Astrocyte of the hippocampus (primary cell): ENCODE measurements around the gene PTPRF.
"Not testable (repeated sequence)": the region's sequence is repeated elsewhere in the genome, so short reads cannot be mapped to it uniquely, and the experiment has no call there.

Experiments used
- DNase-seq: peaks from one replicate; pipeline ENCODE4 v3.0.0; 2011; ENCODE audit warnings: low read depth, low spot score

Gene PTPRF

DNA sequence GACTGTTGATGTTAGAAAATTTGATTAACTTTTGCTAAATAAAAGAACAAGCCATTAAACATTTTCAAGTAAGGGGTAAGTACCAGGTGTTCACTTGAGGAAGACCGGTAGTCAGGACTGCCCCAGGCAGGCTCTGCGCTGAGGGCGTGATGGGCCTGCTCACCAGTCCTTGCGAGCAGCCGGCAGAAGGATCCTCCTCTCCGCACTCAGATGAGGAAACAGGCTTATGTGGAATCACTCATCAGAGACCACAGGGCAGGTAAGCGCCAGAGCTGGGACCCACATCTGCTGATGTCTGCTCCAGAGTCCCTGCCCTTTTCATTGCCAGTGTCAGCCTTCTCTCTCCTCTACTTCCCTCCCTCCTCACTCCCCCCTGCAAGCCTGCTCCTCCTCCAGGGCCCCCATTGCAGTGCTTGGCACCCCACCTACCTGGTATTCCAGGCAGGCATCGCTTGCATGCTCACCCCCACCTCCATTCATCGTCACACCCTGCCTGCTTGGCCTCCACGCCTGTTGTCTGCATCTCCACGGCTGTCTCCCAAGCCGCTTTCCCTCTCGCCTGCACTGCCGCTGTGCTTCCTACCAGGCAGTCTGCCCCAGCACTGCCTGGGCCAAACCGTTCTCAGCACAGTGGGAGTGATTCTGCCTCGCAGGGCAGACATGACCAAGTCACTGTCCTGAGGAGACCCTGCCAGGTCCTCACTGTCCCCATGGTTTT lies 94.5 kb downstream of the PTPRF start:
- DNase-seq: no peak

DNA sequence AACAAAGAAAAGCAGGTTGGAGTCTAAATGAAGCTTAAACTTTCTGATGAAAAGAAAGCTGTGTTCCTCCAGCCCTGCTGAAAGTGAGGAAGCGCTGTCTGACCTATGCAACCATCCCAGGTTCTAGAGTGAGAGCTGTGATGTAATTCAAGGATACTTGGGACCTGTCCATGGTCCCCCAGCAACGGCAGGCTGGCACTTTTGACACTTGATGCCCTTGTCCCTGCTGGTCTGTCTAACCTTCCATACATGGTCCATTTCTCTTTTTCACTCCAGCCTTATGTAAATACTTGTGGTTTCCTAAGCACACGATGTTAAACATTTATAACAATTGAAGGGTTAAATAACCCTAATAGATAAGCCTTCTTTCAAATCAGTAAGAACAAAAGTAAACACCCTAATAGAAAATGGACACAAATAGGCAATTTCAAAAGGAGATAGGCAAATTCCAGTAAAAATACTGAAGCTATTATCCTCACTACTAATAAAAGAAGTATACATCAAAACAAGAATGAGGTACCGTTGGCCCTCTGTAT lies 101.5 kb downstream of the PTPRF start:
- no peak for DNase-seq

DNA sequence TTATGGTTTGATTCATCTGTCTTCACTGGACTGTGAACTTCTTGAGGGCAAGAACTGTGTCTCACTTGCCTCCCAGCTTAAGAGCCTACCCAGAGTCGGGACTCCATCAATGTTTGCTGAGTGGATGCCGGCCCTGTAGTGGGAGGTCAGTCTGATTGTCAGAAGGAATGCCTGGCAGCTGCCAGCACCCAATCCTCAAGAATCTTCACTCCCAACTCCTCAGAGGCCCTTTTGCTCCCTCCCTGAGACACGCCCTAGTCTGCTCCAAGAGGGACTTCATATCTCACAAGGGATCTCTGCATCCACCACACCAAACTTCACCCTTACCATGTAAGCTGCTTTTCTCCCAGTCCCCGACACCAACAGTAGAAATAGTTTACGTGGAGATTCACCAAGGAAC lies 104.0 kb downstream of the PTPRF start:
- peak; percentile 29 for DNase-seq

DNA sequence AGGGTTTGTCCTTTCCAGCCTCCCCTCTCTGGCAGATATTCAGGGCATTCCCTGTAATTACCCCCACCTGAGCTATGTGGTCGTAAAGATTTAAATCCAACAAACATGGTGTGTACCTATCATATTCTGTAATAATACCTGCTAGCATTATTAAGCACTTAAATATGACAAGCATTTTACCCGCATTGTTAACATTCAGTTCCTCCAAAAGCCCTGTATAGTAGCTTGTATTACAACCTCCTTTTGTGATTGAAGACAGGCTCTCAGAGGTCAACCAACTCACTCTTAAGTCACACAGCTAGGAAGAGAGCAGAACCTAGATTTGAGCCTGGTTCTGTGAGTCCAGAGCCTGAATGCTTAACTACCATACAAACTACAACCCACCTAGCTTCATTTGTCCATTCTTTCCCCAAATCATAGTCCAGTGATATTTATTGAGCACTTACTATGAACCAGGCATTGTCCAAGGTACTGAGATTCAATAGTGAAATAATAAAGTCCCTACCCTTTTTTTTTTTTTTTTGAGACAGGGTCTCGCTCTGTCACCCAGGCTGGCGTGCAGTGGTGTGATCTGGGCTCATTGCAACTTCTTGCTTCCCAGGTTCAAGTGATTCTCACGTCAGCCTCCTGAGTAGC lies 105.4 kb downstream of the PTPRF start:
- DNase-seq: no peak

DNA sequence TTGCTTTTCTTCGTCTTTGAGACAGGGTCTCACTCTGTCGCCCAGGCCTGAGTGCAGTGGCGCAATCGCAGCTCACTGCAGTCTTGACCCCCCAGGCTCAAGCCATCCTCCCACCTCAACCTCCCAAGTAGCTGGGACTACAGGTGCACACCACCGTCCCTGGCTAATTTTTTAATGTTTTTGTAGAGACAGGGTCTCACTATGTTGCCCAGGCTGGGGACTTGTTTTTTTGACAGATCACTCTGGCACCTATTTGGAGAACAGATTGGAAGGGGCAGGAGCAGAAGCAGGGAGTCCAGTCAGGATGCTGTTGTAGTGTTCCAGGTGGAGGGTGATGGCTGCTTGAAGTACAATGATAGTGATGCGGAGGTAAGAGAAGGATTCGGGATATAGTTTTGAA lies 106.6 kb downstream of the PTPRF start:
- no peak for DNase-seq

DNA sequence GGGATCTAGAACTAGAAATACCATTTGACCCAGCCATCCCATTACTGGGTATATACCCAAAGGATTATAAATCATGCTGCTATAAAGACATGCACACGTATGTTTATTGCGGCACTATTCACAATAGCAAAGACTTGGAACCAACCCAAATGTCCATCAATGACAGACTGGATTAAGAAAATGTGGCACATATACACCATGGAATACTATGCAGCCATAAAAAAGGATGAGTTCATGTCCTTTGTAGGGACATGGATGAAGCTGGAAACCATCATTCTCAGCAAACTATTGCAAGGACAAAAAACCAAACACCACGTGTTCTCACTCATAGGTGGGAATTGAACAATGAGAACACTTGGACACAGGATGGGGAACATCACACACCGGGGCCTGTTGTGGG lies 107.7 kb downstream of the PTPRF start:
- not testable (repeated sequence) for DNase-seq

DNA sequence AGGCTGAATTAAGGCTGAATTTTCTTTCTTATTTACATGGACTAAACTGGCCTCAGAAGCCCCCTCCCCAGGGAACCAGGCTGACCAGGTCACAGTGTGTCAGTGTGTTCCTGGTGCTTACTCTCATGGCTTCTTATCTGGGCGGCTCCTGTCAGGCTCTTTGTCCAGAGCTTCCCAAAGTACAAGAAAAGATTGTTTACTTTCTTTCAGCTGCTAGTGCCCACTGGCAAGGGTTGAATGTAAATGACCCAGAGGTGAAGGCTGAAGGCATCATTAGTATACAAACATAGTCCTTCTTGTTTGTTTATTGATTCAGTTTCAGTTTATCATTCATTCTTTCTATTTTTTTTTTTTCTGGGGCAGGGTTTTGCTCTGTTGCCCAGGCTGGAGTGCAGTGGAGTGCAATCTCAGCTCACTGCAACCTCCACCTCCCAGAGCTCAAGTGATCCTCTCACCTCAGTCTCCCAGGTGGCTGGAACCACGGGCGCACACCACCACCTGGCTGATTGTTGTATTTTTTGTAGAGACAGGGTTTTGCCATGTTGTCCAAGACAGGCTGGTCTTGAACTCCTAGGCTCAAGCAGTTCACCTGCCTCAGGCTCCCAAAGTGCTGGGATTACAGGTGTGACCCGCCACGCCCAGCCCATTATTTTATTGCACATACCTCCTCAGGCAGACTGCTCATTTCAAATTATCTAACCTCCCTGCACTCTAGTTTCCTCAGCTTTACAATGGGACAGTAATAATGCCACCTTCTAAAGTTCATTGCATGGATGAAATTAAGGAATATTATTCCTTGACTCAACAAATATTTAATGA lies 109.5 kb downstream of the PTPRF start:
- no peak for DNase-seq

DNA sequence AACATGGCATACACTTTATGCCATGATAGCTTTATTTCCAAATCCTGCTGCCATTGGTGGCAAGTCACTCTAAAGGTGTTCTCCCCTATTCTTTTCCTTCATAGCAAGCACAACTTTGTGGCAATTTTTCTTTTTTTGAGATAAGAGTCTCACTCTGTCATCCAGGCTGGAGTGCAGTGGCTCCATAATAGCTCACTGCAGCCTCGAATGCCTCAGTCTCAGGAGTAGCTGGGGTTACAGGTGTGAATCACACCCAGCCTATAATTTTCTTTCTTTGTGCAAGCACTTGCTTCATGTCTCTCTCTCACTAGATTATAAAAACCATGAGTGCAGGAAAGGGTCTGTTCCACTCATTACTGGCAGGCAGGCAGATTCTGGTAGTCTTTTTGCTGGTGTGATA lies 113.9 kb downstream of the PTPRF start:
- DNase-seq: no peak

DNA sequence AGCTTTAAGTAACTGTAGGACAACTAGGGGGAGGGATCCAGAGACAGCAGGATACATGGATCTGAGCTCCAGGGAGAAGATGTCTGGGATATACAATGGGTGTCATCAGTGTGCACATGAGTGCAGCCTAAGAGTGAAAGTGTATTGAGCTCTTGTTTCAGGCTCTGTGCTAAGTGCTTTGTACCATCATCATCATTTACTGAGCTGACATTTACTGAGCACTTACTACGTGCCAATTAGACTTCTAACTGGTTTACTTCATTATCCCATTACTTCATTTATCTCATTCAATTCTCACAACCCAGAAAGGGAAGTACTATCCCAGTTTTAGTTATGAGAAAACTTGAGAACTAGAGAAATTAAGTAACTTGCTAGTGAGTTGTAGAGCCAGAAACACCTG lies 114.8 kb downstream of the PTPRF start:
- DNase-seq: no peak

DNA sequence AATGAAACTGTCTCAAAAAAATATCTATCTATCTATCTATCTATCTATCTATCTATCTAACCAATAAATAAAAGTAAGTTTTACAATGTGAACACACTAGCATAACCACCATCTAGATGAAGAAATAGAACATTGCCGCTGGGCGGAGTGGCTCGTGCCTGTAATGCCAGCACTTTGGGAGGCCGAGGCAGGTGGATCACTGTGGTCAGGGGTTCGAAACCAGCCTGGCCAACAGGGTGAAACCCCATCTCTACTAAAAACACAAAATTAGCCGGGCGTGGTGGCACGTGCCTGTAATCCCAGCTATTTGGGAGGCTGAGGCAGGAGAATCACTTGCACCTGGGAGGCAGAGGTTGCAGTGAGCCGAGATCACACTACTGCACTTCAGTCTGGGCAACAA lies 116.6 kb downstream of the PTPRF start:
- not testable (repeated sequence) for DNase-seq

DNA sequence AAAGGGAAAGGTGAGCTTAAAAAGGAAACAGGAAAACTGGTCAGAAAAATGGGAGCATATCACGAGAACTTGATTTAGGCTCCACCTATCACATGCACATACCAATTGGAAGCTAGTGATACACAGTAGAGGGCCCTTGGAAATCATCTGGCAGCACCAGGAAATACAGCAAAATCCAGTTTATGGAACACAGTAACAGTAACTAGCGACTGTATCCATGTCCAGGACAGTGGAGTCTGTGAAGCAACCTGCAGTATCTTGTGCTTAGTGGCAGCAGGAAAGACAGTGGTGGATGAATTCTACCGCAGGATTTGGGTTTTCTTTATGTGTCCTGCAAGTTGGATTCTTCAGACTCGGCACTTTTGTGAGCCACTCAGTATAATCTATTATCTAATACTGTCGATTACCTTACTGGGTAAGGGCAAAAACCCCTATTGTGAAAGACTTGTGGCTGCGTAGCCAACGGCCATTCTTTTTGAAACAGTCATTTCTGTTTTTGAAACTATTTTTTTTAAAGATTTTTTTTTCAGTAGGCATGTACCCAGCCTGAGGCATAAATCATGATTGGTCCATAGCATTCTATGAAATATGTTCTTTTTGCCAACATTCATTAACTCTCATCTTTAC lies 117.7 kb downstream of the PTPRF start:
- no peak for DNase-seq

DNA sequence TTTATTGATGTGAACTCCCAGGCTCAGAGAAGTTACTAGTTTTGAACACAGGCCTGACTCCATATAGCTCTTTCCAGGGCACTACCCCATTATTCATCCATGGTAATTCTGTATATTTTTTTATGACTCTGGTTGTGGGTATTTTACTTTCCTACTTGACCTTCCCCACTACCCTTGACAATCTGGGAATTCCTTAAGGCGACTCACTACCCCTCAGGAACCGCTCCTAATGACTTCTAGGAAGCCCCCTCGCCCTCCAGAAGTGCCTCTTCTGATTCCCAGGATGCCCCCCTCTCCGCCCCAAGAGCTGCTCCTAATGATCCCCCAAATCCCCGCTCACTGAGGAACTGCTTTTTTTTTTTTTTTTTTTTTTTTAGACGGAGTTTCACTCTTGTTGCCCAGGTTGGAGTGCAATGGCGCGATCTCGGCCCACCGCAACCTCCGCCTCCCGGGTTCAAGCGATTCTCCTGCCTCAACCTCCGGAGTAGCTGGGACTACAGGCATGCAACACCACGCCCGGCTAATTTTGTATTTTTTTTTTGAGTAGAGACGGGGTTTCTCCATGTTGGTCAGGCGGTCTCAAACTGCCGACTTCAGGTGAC lies 118.3 kb downstream of the PTPRF start:
- DNase-seq: no peak

DNA sequence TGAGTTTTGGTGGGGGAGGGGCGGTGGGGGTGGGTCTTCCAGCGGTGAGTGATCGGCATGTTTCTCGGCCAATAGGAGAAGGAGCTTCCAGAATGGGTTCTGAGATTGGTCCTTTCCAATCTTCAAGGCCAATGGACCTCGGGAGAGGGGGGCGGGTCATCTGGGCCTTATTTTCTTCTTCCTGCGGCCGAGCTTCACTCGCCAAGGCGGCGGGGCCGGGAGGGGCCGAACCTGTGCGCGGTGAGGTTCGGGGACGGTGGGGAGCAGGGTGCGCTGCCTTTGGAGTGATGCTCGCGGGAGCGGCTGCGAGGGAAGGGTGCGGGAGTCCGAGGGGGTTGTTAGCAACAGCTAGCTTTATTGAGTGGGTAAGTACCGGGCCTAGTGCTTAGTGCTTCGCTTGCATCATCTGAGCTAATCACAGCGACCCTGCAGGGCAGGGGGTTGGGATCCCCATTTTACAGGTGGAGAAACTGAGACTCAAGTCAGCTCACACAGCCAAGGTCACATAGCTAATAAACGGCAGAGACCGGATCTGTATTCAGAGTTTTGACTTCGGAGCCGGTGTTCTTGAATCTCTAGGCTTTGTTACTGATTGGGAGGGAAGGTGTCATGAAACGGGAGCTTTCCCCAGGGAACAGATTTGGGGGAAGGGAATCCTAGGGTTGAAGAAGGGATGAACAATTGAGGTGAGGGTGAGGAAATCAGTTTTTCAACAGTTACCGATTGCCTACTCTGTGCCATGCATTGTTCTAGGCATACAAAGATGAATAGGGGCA lies 119.8 kb downstream of the PTPRF start:
- peak; percentile 98 for DNase-seq

DNA sequence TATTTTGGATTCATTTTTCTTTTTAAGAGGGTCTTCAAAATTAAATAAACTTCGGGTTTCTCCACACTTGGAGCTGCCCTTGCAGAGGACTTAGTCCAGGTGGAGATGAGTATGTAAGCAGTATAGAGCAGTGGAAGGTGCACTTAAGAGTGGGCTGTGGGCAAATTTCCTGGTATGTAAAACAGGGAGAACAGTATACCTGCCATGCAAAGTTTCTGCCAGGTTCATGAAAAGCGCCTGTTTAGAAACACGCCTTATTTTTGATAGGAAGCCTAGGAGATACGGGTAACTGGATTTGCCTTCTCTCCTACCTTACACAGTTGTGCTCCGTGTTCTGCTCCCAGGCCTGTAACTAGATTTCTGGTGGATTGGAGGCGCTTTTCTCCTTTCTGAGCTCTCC lies 120.5 kb downstream of the PTPRF start:
- peak; percentile 22 for DNase-seq

DNA sequence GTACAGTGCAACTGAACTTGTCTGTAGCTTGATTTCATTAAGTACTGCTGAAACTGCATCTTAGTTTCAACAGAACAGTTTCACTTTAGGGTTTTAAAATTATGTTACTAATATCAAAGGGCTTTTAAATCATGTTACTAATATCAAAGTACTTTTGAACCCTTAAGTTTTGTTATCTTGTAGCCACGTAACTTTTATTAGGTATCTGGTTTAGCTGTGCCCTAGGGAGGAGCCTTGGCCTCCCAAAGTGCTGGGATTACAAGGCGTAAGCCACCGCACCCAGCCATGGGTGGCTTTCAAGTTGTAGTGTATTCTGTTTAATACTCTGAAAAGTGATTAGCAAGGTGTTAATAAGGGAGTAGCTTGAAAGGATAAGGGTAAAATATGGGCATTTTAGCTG lies 121.2 kb downstream of the PTPRF start:
- DNase-seq: no peak

DNA sequence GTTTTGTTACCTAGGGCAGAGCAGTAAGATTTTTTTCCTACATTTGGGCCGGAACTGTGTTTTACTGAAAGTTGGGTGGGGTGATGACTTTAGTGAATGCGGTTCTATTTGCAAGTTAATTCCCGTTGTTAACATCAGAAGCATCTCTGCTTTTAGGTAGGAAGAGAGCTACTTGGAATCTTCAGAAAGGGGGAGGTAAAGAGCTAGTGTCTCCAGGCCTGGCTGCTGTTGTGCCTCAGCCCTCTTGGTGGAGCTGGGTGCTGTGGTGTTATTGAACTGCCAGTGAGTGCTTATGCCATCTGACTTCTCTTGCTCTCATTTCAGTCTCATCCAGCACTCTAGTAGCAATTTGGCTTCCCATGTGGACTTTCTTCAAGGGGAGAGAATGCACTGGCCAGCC lies 122.7 kb downstream of the PTPRF start:
- peak; percentile 45 for DNase-seq

DNA sequence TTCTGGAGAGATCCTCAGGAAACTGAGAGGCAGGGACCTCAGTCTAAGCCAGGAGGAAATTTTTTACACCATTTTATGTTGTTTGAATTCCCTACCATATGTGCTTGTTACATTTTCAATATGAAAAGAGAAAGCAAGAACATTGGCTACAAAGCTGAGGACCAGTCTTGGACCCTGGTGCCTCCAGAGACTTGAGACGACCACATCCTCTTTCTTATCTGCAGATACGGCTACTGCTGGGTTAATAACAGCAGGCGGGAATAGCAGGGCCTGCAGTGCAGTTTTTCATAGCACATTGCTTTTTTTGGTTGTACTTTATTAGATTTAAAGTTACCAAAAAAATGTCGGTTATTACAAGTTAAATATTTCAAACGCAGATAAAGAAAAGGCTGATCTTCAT lies 123.2 kb downstream of the PTPRF start:
- DNase-seq: no peak

DNA sequence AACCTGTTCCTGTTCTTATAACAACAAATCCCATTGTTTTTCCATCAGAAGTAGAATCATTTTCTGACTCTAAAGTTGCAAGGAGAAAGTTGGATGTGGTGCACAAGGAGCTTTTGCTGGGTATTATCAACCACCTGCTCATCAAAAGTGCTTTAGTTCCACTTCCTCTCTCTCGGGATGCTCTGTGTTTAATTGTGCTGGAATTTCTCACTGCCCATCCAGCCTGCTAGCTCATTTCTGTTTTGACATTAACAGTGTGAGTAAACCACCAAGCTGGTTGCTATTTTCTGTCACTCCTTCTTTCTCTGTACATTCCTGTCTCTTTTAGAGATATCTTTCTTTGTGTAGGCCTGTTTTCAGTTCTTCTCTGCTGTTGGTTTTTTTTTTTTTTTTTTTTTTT lies 125.3 kb downstream of the PTPRF start:
- no peak for DNase-seq

DNA sequence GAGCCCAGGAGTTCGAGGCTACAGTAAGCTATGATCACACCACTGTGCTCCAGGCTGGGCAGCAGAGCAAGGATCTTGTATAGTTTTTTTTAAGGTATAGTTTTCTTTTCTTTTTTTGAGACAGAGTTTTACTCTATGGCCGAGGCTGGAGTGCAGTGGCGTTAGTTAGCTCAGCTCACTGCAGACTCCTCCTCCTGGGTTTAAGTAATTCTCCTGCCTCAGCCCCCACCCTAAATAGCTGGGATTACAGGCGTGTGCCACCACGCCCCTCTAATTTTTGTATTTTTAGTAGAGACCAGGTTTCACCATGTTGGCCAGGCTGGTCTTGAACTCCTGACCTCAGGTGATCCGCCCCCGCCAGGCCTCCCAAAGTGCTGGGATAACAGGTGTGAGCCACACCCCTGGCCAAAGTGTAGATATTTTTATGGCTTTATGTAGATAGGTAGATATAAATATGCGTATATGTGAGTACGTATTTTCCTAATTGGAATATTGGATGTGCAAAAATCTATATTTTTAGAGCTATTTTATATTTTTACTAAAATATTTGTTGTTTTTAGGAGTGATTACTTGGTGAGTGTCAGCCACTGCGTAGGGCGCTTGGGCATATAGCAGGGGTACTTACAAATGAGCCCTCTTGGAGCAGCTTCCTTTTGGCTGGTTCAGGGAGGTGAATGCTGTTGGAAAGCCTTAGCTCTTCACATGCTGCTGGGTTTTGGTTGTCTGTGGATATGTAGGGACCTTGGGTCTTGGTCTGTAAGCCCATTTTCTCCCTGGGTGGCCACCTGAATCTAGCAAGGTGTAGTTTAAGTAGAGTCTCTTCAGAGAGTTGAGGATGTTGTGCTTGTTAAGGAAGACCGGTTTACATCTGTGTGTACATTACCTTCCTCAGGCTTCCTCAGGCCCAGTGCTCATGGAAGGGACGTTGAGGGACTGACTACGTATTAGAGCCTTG lies 128.8 kb downstream of the PTPRF start:
- DNase-seq: no peak

DNA sequence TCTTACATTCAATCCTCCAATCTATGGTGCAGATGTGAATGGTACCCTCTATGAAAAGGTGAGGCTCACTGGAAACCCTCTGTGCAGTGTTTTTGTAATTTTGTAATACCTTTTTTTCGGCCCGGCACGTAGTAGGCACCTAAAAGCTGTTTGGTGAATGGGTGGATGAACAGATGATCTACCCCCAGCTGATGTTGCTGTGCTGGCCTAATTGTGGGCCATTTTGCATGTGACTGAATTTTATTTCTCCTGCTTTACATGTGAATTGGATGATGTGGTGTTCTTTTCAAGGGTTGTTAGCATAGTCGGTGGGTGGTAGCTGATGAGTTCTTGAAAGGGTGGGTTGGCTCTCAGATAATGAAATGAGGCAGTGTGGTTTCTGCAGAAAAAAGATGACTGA lies 129.7 kb downstream of the PTPRF start:
- DNase-seq: no peak
